RPMI7951 (cell line): ENCODE data around the gene RNPS1. TPM values are rescaled to one million over a fixed set of nuclear protein-coding genes. Genes with fewer than 3 reads are reported as not detected.
"Not testable (repeated sequence)": the region's sequence is repeated elsewhere in the genome, so short reads cannot be mapped to it uniquely, and the experiment has no call there.

Experiments
- DNase-seq: peaks from one replicate; pipeline ENCODE4 v3.0.0-alpha.2; 2012; ENCODE audit warnings: low read depth
- total RNA-seq: library from RNA; depleted of rRNA; stranded (reverse); fragments of >200 nt; shearing (Covaris generic); gene quantifications from 2 replicates; pipeline ENCODE4 v1.2.3, GENCODE V29; 2014

RNPS1 gene
- total RNA-seq, 1 experiment from 2014 or later = 155 TPM

GRCh38 chr16:2282866-2283555, 15.1 kb upstream of the RNPS1 start:
- no peak for DNase-seq

GRCh38 chr16:2282262-2282661, 14.3 kb upstream of the RNPS1 start:
- no peak for DNase-seq

GRCh38 chr16:2280981-2281542, 13.1 kb upstream of the RNPS1 start:
- no peak for DNase-seq

GRCh38 chr16:2280461-2280860, 12.5 kb upstream of the RNPS1 start:
- DNase-seq = no peak

GRCh38 chr16:2278956-2279800, 11.3 kb upstream of the RNPS1 start:
- no peak for DNase-seq

GRCh38 chr16:2278272-2278608, 10.3 kb upstream of the RNPS1 start:
- DNase-seq = no peak

GRCh38 chr16:2277466-2278271, 9.7 kb upstream of the RNPS1 start:
- no peak for DNase-seq

- DNase-seq = no peak
Measured at GRCh38 chr16:2276368-2277195, 8.7 kb upstream of the RNPS1 start.

- DNase-seq = no peak
Measured at GRCh38 chr16:2275476-2276367, 7.8 kb upstream of the RNPS1 start.

- DNase-seq = no peak
Measured at GRCh38 chr16:2273931-2274330, 6.0 kb upstream of the RNPS1 start.

GRCh38 chr16:2273484-2273883, 5.6 kb upstream of the RNPS1 start:
- DNase-seq = no peak

GRCh38 chr16:2271848-2272461, 4.0 kb upstream of the RNPS1 start:
- DNase-seq = no peak

GRCh38 chr16:2270588-2271470, 2.9 kb upstream of the RNPS1 start:
- no peak for DNase-seq

GRCh38 chr16:2270070-2270462, 2.1 kb upstream of the RNPS1 start:
- DNase-seq = no peak

- DNase-seq = not testable (repeated sequence)
Measured at GRCh38 chr16:2267505-2267912, 417 bp downstream of the RNPS1 start.

GRCh38 chr16:2266887-2267286, 1.0 kb downstream of the RNPS1 start:
- peak; percentile 19 for DNase-seq

GRCh38 chr16:2263026-2263425, 4.9 kb downstream of the RNPS1 start:
- DNase-seq = not testable (repeated sequence)

GRCh38 chr16:2260250-2260649, 7.7 kb downstream of the RNPS1 start:
- DNase-seq = no peak

GRCh38 chr16:2258530-2258929, 9.4 kb downstream of the RNPS1 start:
- not testable (repeated sequence) for DNase-seq
